Pancreas (tissue), 10 donors: ENCODE data around the gene LTBR. TPM values are rescaled to one million over a fixed set of nuclear protein-coding genes. Genes with fewer than 3 reads are reported as not detected.

Source experiments
- ATAC-seq, 4 donors: fragments of 200-7000 bp; cut with Tn5 transposase; one replicate each; pipeline versions ENCODE4 v1.8.0 to v1.9.1; 2020; ENCODE audit warnings: mild to moderate bottlenecking in 4 of 4, moderate library complexity in 4 of 4
- DNase-seq, 6 donors: peaks; one replicate each; pipeline ENCODE4 v3.0.0-alpha.2; 2020
- FAIRE-seq: peaks from 2 replicates; lab custom pipeline; 2012; peaks lifted over from hg19 to GRCh38; lab: Jason Lieb, UNC
- H3K27ac ChIP-seq, 4 donors: fragments of 200-600 bp; sonication (generic); 1 replicate in 3 of 4; 2 replicates in 1 of 4; pipeline versions ENCODE4 v1.5.0 to v1.8.0; 2020
- H3K27me3 ChIP-seq, 4 donors: fragments of 200-600 bp; one replicate each; pipeline ENCODE4 v1.8.0; 2021
- H3K36me3 ChIP-seq, 3 donors: fragments of 200-600 bp; sonication (generic) in 1 of 3; one replicate each; pipeline versions ENCODE4 v1.5.0 to v1.8.0; 2020 to 2021
- H3K4me1 ChIP-seq, 3 donors: fragments of 200-600 bp; one replicate each; pipeline ENCODE4 v1.8.0; 2021
- H3K4me3 ChIP-seq, 4 donors: fragments of 200-600 bp; sonication (generic) in 2 of 4; one replicate each; pipeline versions ENCODE4 v1.5.0 to v1.8.0; 2020 to 2021
- H3K9me3 ChIP-seq, 4 donors: fragments of 200-600 bp; one replicate each; pipeline ENCODE4 v1.8.0; 2021
- CTCF ChIP-seq, 4 donors: fragments of 200-600 bp; sonication (generic) in 3 of 4; IDR thresholded peaks; one replicate each; pipeline versions ENCODE4 v1.5.0 to v1.8.0; 2021; ENCODE audit warnings: antibody characterized with exemption in 4 of 4
- WGBS, 2 donors: extraction: QIAGEN DNeasy Blood & Tissue Kit; methylation state at CpG; one replicate each; pipeline ENCODE4 v1.1.7; 2013; 5-methylcytosine and 5-hydroxymethylcytosine counted together
- intact Hi-C, 3 donors: fragments of 100-400 bp; cut with DNase I; formaldehyde crosslinking; loops; one replicate each; pipeline versions ENCODE4 v1.11.1 to v1.14.2; 2022
- polyA plus RNA-seq, 2 donors: library from polyadenylated mRNA; stranded (reverse); fragments of 200-250 nt; gene quantifications; one replicate each; pipeline ENCODE4 v1.2.3, GENCODE V29; 2013
- total RNA-seq, 6 donors: library from RNA; stranded (reverse); fragmentation: NEBNext Ultra II Directional in 4 of 6; extraction: Animal tissue kit (Norgen Biotek cat#: 25700) in 4 of 6; gene quantifications; one replicate each; pipeline versions ENCODE4 v1.2.1 to v1.2.4, GENCODE V29; 2021 to 2023
- donor health status: healthy with polysubstance abuse.
- donor health status: DM: no; HTN: no; CAD: no; lungs with moderate emphysema.
- donor health status: DM: no; HTN: no; CAD: no.
- donor health status: control.
- donor health status: control.
- donor health status: Bipolar disorder and iron deficiency.
- donor health status: DM: yes; HTN: yes; CAD: no.
- donor health status: DM: no; HTN: no; CAD: no.
- donor health status: DM: no; HTN: no; CAD: no.
- donor health status: DM: yes; HTN: yes; CAD: no.

LTBR gene
- total and polyA plus RNA-seq, 8 donors, result 50.0 to 82.1 (median 71.6) TPM

- WGBS, 2 donors, result 89 to 94% methylated on average over 10 of the region's 10 CpGs
- H3K27ac ChIP-seq, result no peak overlapping the region
- peaks cover 0 to 19% (median 0%) of the 10 kb centered on the region in 3 donors for H3K36me3 ChIP-seq
- DNase-seq (no peak), FAIRE-seq (no peak), ATAC-seq (no peak)
- no peaks in the 10 kb centered on the region for H3K9me3 ChIP-seq
- H3K4me1 ChIP-seq, result peaks cover 0 to 3% (median 0%) of the 10 kb centered on the region in 3 donors
- TF ChIP-seq CTCF (IDR thresholded peaks at IDR 0.05), result no peak
- H3K27me3 ChIP-seq, result no peaks in the 10 kb centered on the region
- no peak overlapping the region for H3K4me3 ChIP-seq
- intact Hi-C loops, result no loop called here
These were observed 29.2 kb upstream of the LTBR start for GRCh38 chr12:6354495-6355393.

GRCh38 chr12:6355491-6356373, 28.2 kb upstream of the LTBR start:
- TF ChIP-seq CTCF (IDR thresholded peaks at IDR 0.05), result no peak
- no peak for FAIRE-seq
- intact Hi-C loops, result no loop called here
- Histone ChIP-seq H3K9me3 (no peaks in the 10 kb centered on the region), H3K4me3 (no peak overlapping the region), H3K27me3 (no peaks in the 10 kb centered on the region), H3K36me3 (peaks cover 0 to 19% (median 0%) of the 10 kb centered on the region in 3 donors), H3K4me1 (peaks cover 0 to 3% (median 0%) of the 10 kb centered on the region in 3 donors), H3K27ac (no peak overlapping the region)
- WGBS, 2 donors, result 52 to 68% methylated on average over 8 of the region's 8 CpGs
- DNase-seq, result no peak
- peak in 3 of 4 donors; percentile 12 to 58 (median 16) for ATAC-seq

- DNase-seq (no peak), FAIRE-seq (no peak), ATAC-seq (no peak)
- no peak overlapping the region for H3K27ac ChIP-seq
- H3K27me3 ChIP-seq, result no peaks in the 10 kb centered on the region
- intact Hi-C loops, result no loop called here
- no peak overlapping the region for H3K4me3 ChIP-seq
- 92 to 95% methylated on average over 5 of the region's 5 CpGs for WGBS, 2 donors
- peaks cover 0 to 3% (median 0%) of the 10 kb centered on the region in 3 donors for H3K4me1 ChIP-seq
- H3K36me3 ChIP-seq, result peaks cover 0 to 24% (median 0%) of the 10 kb centered on the region in 3 donors
- H3K9me3 ChIP-seq, result no peaks in the 10 kb centered on the region
- TF ChIP-seq CTCF (IDR thresholded peaks at IDR 0.05), result no peak
These were observed 27.6 kb upstream of the LTBR start for GRCh38 chr12:6356374-6356820.

DNA sequence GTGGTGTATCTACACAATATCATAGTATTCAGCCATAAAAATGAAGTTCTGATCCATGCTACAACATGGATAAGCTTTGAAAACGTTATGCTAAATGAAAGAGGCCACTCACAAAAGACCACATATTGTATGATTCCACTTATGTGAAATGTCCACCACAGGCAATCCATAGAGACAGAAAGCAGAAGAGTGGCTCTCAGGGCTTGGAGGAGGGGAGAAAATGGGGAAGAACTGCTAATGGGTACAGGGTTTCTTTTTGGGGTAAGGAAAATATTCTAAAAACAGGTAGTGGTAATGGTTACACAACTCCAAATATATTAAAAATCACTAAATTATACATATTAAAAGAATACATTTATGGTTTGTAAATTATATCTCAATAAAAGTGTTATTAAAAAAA, 25.1 kb upstream of the LTBR start:
- no peaks in the 10 kb centered on the region for H3K27me3 ChIP-seq
- 44 to 54% methylated on average over 1 of the region's 1 CpG for WGBS, 2 donors
- ATAC-seq (no peak), FAIRE-seq (no peak), DNase-seq (no peak)
- H3K4me1 ChIP-seq, result peaks cover 0 to under 1% (median 0%) of the 10 kb centered on the region in 3 donors
- no peak for TF ChIP-seq CTCF (IDR thresholded peaks at IDR 0.05)
- no peaks in the 10 kb centered on the region for H3K9me3 ChIP-seq
- no peak overlapping the region for H3K4me3 ChIP-seq
- peaks cover 0 to 17% (median 0%) of the 10 kb centered on the region in 3 donors for H3K36me3 ChIP-seq
- no peak overlapping the region for H3K27ac ChIP-seq
- intact Hi-C loops, result no loop called here
